ENCODE data around the gene NFXL1.

NFXL1 gene

GRCh38 chr4:47899639-47900038 lies 14.7 kb downstream of the NFXL1 start:
- in situ Hi-C loops (cut with MboI; ENCODE audit: low sequenced_read_pairs): no loop called here

DNA sequence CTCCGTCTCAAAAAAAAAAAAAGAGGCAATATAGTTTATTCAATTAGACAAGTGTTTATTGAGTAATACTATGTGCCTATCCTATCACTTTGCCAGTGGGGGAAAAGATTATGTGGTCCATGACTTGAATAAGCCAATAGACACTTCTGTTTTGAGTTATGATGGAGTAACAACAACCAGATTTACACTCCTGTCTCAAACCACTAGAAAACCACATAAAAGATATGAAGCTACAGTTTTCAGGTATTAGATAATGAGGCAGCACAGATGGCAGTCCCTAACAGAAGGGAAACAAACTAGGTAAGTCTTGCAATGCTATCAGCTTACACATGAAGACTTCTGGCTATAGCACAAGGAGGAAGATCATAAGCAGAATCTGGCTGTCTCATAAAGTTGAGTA lies 22.5 kb downstream of the NFXL1 start:
- in situ Hi-C loops (cut with MboI; ENCODE audit: low sequenced_read_pairs): no loop called here

GRCh38 chr4:47882228-47882627 lies 32.2 kb downstream of the NFXL1 start:
- in situ Hi-C loops (cut with MboI; ENCODE audit: low sequenced_read_pairs): no loop called here

- in situ Hi-C loops (cut with MboI; ENCODE audit: low sequenced_read_pairs): no loop called here
Measured at GRCh38 chr4:47879458-47879857, 34.9 kb downstream of the NFXL1 start.

- in situ Hi-C loops (cut with MboI; ENCODE audit: low sequenced_read_pairs): no loop called here
Measured at GRCh38 chr4:47876784-47877546, 37.4 kb downstream of the NFXL1 start.

DNA sequence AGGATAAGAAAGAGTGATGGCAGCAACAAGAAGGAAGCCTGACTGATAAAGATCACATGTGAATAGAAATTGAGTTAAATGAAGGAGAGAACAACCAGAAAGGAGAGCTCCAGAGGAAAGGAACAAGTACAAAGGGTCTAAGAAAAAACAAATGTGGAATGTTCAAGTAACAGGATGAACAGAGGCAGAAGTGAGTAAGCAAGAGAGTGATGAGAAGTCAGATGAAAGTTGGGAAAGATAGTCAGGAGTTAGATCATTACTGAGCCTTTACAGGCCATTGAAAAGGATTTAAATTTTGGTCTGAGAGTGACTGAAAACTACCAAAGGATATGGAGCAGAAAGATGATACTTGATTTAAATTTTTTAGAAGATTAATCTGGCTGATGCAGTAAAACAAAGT lies 38.1 kb downstream of the NFXL1 start:
- in situ Hi-C loops (cut with MboI; ENCODE audit: low sequenced_read_pairs): no loop called here

- in situ Hi-C loops (cut with MboI; ENCODE audit: low sequenced_read_pairs): no loop called here
Measured at GRCh38 chr4:47873877-47874541, 40.4 kb downstream of the NFXL1 start.

DNA sequence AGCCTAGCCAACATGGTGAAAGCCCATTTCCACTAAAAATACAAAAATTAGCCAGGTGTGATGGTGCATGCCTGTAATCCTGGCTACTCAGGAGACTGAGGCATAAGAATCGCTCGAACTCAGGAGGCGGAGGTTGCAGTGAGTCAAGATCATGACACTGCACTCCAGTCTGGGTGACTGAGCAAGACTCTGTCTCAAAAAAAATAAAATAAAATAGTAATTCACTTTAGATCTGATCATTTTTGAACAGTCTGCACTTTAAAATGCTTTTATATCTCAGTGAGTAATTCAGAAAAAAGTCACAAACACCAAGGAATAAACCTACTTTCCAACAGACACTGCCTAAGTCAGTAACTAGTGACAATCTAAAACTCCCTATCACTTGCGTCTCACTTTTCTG lies 50.9 kb downstream of the NFXL1 start:
- in situ Hi-C loops (cut with MboI; ENCODE audit: low sequenced_read_pairs): no loop called here

GRCh38 chr4:47862297-47862696 lies 52.1 kb downstream of the NFXL1 start:
- in situ Hi-C loops (cut with MboI; ENCODE audit: low sequenced_read_pairs): no loop called here

- in situ Hi-C loops (cut with MboI; ENCODE audit: low sequenced_read_pairs): no loop called here
Measured at GRCh38 chr4:47860305-47860704, 54.1 kb downstream of the NFXL1 start.

DNA sequence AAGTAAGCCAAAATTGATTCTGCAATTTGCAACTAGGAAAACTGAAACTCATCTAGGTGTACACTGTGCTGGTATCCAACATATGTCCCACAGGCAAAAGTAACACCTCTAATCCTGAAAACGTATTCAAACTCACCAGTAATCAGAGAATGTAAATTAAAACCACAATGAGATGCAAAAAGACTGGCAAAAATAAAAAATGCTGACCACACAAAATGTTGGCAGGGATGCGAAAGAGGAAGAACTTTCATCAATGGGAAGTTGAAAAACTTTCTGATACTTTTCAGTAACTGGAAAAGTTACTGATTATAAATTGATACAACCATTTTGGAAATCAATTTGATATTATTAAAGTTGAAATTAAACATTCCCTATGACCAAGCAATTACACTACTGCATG lies 56.4 kb downstream of the NFXL1 start:
- in situ Hi-C loops (cut with MboI; ENCODE audit: low sequenced_read_pairs): no loop called here

DNA sequence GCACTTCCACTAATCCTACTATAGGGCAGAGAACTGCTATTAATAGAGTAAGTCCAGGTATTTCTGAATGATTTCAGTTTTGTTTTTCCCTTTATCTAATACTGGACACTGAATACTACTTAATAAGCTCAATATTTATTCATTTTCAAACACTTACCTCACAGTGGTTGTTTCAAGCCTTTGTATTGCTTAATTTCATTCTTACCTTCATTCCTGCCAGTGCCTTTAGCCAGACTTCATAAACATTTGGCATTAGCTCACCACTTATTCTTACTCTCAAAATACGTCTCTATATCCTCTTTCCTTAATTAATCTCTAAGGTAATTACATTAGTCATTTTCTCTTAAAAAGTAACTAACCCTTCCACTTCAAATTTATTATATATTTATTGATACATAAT lies 57.7 kb downstream of the NFXL1 start:
- in situ Hi-C loops (cut with MboI; ENCODE audit: low sequenced_read_pairs): no loop called here

- in situ Hi-C loops (cut with MboI; ENCODE audit: low sequenced_read_pairs): no loop called here
Measured at GRCh38 chr4:47855350-47855749, 59.0 kb downstream of the NFXL1 start.

DNA sequence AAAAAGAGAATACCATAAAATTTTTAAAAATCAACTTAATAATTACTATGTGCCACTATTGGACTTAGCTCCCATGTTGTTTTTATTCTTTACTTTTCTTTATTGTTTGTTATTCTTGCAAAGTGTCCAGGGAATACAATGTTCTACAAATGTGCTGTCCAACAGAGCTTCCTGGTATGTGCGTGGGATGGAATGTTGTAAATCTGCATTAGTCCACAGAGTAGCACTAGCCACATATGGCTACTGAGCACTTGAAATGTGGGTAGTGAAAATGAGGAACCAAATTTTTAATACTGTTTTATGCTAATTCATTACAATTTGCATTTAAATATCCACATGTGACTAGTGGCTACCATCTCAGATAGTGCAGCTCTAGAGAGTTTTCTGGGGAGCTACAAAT lies 62.2 kb downstream of the NFXL1 start:
- in situ Hi-C loops (cut with MboI; ENCODE audit: low sequenced_read_pairs): no loop called here

- in situ Hi-C loops (cut with MboI; ENCODE audit: low sequenced_read_pairs): no loop called here
Measured at GRCh38 chr4:47849466-47849865, 64.9 kb downstream of the NFXL1 start.

DNA sequence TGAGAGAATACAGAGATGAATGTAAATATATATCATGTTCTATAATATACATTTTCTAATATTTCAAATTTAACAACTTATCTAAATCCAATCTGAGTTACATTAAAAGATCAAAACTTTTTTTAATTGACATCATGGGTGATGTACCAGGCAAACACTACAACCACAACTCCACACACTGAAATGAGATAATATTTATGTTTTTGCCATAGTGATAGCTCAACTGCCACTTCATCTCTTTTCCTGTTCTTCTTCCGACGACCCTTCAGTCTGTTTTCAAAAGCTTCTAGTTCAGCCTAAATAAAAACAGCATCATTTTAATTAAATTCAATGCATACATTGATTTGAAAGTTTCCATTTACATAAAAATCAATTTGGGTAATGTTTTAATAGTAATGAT lies 66.3 kb downstream of the NFXL1 start:
- in situ Hi-C loops (cut with MboI; ENCODE audit: low sequenced_read_pairs): no loop called here

GRCh38 chr4:47842985-47843384 lies 71.4 kb downstream of the NFXL1 start:
- in situ Hi-C loops (cut with MboI; ENCODE audit: low sequenced_read_pairs): no loop called here

DNA sequence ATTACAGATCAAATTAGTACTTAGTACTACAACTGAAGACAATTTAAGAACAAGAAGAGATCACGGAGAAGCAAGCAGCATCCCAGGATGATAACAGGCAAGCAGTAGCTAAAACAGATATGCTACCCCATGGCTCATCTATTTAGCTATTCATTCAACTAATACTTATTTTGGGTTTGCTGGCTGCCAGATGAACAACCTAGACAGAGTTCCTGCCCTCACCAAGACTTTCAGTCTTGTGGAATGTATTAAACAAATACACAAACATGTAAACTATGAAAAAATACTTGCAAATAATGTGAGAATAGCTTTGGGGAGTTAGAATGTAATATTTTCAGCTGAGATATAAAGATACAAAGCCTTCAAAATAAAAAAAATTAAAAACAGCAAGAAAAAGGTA lies 74.1 kb downstream of the NFXL1 start:
- in situ Hi-C loops (cut with MboI; ENCODE audit: low sequenced_read_pairs): no loop called here

- in situ Hi-C loops (cut with MboI; ENCODE audit: low sequenced_read_pairs): no loop called here
Measured at GRCh38 chr4:47839259-47839658, 75.1 kb downstream of the NFXL1 start.

DNA sequence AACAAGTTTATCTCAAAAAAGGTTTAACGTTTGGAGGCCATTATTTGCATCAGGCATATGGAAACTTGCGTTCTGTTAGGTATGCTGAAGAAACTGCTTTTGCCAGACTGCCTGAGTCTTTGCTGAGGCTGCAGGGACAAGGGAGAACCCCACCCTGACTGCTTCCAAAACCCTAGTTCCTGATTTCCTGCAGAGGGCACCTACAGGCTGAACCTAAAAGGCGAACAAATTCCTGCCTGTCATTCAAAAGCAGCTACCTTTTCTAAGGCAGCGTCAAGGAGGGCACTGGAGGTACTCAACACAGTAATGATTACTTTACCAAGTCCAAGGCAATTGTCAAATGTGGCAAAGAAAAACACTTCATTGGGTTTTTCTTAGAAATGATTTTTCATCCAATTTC lies 75.9 kb downstream of the NFXL1 start:
- in situ Hi-C loops (cut with MboI; ENCODE audit: low sequenced_read_pairs): no loop called here

DNA sequence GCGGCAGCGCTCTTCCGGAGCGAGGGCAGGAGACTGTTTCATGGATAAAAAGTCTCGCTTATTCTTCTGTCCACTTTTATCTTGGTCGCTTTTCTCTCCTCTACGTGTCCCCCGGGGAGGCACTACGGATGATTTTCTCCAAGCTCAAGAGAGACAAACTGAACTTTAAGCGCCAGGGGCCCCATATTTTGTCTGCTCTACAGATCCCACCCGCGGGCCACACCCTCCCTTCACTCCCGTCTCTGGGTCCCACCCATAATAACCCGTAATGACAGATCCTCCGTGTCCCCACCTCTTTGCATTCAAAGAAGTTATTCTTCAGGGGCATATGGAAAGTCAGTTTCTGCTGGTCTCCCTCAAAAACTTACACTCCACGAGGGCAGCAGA lies 76.5 kb downstream of the NFXL1 start, which contains the start of gene CORIN:
CORIN (minus strand) TSS at position 160 of the 387 bp plus-strand sequence; CDS start at position 42, 118 bp downstream.
- in situ Hi-C loops (cut with MboI; ENCODE audit: low sequenced_read_pairs): no loop called here

- in situ Hi-C loops (cut with MboI; ENCODE audit: low sequenced_read_pairs): no loop called here
Measured at GRCh38 chr4:47837094-47837907, 77.1 kb downstream of the NFXL1 start.
